K562 (cell line): Measurements from ENCODE around the gene TSEN54. TPM values are rescaled to one million over a fixed set of nuclear protein-coding genes. Genes with fewer than 3 reads are reported as not detected.

Experiments used
- ARID1B ChIP-seq: fragments of 450-650 bp; IDR thresholded peaks from 2 replicates; pipeline ENCODE4 v1.6.1; 2016; ENCODE audit warnings: antibody characterized with exemption, mild to moderate bottlenecking, inconsistent platforms
- C11orf30 ChIP-seq: fragments of 450-650 bp; IDR thresholded peaks from 2 replicates; pipeline ENCODE4 v1.6.1; 2016; ENCODE audit warnings: low read depth, mild to moderate bottlenecking
- CTBP1 ChIP-seq: fragments of 450-650 bp; IDR thresholded peaks from 2 replicates; pipeline ENCODE4 v1.6.1; 2016; ENCODE audit warnings: borderline replicate concordance
- ELF4 ChIP-seq: fragments of 450-650 bp; formaldehyde crosslinking; IDR thresholded peaks from 2 replicates; pipeline ENCODE4 v1.4.0; 2022; ENCODE audit warnings: missing genetic modification characterization
- MAFG ChIP-seq: fragments of 450-650 bp; conservative IDR thresholded peaks from 2 replicates; pipeline ENCODE4 v1.6.1; 2016; ENCODE audit warnings: missing genetic modification characterization, missing compliant biosample characterization
- SLC30A9 ChIP-seq: fragments of 250-450 bp; sonication (Bioruptor Pico); IDR thresholded peaks from 2 replicates; pipeline ENCODE4 v1.8.0; 2022; ENCODE audit warnings: mild to moderate bottlenecking, moderate library complexity
- SMC3 ChIP-seq: conservative IDR thresholded peaks from 2 replicates; pipeline ENCODE4 v1.6.1; 2011; ENCODE audit warnings: low read depth, low read length, improper control_type of control experiment; ENCODE audit not compliant: insufficient read depth
- ZNF318 ChIP-seq, 2 experiments: fragments of 450-650 bp; IDR thresholded peaks; 2 replicates each; pipeline ENCODE4 v1.6.1; 2016; ENCODE audit warnings: mild to moderate bottlenecking in 2 of 2, borderline replicate concordance in 1 of 2, low read depth in 1 of 2, moderate library complexity in 1 of 2
- polyA plus RNA-seq, 8 experiments: library from polyadenylated mRNA; depleted of rRNA in 4 of 8; stranded (reverse) in 5 of 8; unstranded in 3 of 8; fragments of >200 nt; fragmentation: Nextera tagmentation in 2 of 8; fragmentation: Illumina TruSeq in 1 of 8; extraction: Ambion mirVana in 2 of 8; extraction: Trizol in 1 of 8; gene quantifications; 2 replicates each; pipeline versions ENCODE4 v1.2.1 to v1.2.3, GENCODE V29; 2011 to 2014; ENCODE audit warnings: inconsistent platforms in 1 of 8, missing spikeins in 1 of 8
- total RNA-seq, 7 experiments: library from RNA; depleted of rRNA in 6 of 7; stranded (reverse); fragments of >200 nt in 6 of 7; fragmentation: Illumina TruSeq in 2 of 7; extraction: Trizol in 2 of 7; gene quantifications; 2 replicates each; pipeline versions ENCODE4 v1.2.1 to v1.2.3, GENCODE V29; 2011 to 2021; ENCODE audit warnings: low replicate concordance in 1 of 7
- TF ChIP-seq, protein P1 (sequence below): fragments of 450-650 bp; IDR thresholded peaks from 2 replicates; pipeline ENCODE4 v1.6.1; 2014; ENCODE audit warnings: low read depth, mild to moderate bottlenecking, moderate library complexity, borderline replicate concordance

Gene TSEN54
- total and polyA plus RNA-seq, 9 of the 15 experiments (the other 6 are each of a cell fraction or from before 2014, with no cell fraction given): 5.9 to 64.3 (median 48.9) TPM

GRCh38 chr17:75487351-75488070, 28.8 kb upstream of the TSEN54 start (continued):
- TF ChIP-seq ZNF318 (IDR thresholded peaks at IDR 0.05; ENCODE audit: borderline replicate concordance in 1 of 2, low read depth in 1 of 2) (no peak), C11orf30 (no peak), ARID1B (peak; percentile 26; the same call in 1 of the 2 replicates), MAFG (no peak), CTBP1 (peak; percentile 80), ELF4 (CRISPR knock-in tag) (0 out of 2 replicates have a peak, but pooled peaks have one; percentile 11), SMC3 (0 out of 2 replicates have a peak, but pooled peaks have one; percentile 19), SLC30A9 (no peak)
- TF ChIP-seq, protein P1, sequence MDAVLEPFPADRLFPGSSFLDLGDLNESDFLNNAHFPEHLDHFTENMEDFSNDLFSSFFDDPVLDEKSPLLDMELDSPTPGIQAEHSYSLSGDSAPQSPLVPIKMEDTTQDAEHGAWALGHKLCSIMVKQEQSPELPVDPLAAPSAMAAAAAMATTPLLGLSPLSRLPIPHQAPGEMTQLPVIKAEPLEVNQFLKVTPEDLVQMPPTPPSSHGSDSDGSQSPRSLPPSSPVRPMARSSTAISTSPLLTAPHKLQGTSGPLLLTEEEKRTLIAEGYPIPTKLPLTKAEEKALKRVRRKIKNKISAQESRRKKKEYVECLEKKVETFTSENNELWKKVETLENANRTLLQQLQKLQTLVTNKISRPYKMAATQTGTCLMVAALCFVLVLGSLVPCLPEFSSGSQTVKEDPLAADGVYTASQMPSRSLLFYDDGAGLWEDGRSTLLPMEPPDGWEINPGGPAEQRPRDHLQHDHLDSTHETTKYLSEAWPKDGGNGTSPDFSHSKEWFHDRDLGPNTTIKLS: no peak
